T-helper 2 cell treated with Interferon-gamma antibody and Interleukin-4, amounts not matched to agents 5 μg/mL and 100 μg/mL, for 36 hours (primary cell): ENCODE results near the gene PGAP2.
"Not testable (repeated sequence)": the region's sequence is repeated elsewhere in the genome, so short reads cannot be mapped to it uniquely, and the experiment has no call there.

Experiments used
- DNase-seq: peaks from one replicate; pipeline ENCODE4 v3.0.0; 2021; ENCODE audit warnings: low spot score
- H3K27ac Mint-ChIP-seq: one replicate; pipeline ENCODE4 v1.8.0; 2021; ENCODE audit warnings: mild to moderate bottlenecking, mixed read lengths
- H3K27me3 Mint-ChIP-seq: one replicate; pipeline ENCODE4 v1.8.0; 2021; ENCODE audit warnings: low read depth, mixed read lengths
- H3K36me3 Mint-ChIP-seq: one replicate; pipeline ENCODE4 v1.8.0; 2021; ENCODE audit warnings: low read depth, mixed read lengths
- H3K4me1 Mint-ChIP-seq: one replicate; pipeline ENCODE4 v1.8.0; 2021; ENCODE audit warnings: low read depth, mixed read lengths
- H3K4me3 Mint-ChIP-seq: one replicate; pipeline ENCODE4 v1.8.0; 2022; ENCODE audit warnings: mild to moderate bottlenecking, moderate library complexity, mixed read lengths
- H3K9me3 Mint-ChIP-seq: one replicate; pipeline ENCODE4 v1.8.0; 2021; ENCODE audit warnings: mixed read lengths

Gene PGAP2

DNA sequence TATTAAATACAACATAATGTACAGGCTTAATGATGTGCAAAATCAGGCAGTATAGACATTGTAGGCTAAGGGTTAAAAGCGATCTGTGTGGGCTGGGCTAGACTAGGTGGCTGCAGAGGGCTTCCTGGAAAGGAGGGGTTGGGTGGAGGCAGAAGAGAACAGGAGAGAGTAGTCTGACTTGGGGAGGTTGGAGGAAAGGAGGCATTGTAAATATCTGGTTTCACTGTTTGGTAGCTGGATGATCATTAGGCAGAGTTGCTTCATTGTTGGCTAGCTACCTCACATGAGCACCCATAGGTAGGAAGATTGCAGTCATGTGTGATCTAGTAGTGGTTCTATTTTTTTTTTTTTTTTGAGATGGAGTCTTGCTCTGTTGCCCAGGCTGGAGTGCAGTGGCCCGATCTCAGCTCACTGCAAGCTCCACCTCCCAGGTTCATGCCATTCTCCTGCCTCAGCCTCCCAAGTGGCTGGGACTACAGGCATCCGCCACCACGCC lies 52.6 kb downstream of the PGAP2 start:
- H3K36me3 Mint-ChIP-seq = peaks cover 28% of the 10 kb centered on the region
- not testable (repeated sequence) for H3K9me3 Mint-ChIP-seq, H3K27me3 Mint-ChIP-seq
- H3K4me3 Mint-ChIP-seq = peak overlapping the region; percentile 83
- peaks cover 69% of the 10 kb centered on the region for H3K4me1 Mint-ChIP-seq
- H3K27ac Mint-ChIP-seq = peak overlapping the region; percentile 87
- peak; percentile 48 for DNase-seq

DNA sequence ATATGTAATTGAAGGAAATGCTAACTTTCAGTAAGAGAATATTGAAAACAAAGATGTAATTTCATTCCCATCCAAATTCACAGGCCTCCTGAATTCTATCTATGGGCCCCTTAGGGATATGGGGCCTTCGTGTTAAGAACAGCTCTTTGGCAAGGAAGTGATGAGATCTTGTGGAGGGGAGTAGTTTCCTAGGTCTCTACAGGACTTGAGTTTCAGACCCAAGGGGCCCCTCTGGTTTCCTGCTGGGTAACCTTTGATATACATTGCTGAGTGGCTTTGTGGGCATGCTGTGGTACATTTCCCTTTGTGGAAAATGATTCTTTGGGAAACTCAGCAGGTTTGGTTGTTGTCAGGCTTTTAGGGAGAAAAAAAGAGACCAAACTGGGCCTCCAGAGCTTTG lies 53.3 kb downstream of the PGAP2 start:
- Mint-ChIP-seq H3K36me3 (peaks cover 27% of the 10 kb centered on the region), H3K27me3 (no peaks in the 10 kb centered on the region), H3K4me3 (peak overlapping the region; percentile 83), H3K27ac (peak overlapping the region; percentile 80), H3K4me1 (peaks cover 74% of the 10 kb centered on the region), H3K9me3 (no peaks in the 10 kb centered on the region)
- DNase-seq = peak; percentile 36

DNA sequence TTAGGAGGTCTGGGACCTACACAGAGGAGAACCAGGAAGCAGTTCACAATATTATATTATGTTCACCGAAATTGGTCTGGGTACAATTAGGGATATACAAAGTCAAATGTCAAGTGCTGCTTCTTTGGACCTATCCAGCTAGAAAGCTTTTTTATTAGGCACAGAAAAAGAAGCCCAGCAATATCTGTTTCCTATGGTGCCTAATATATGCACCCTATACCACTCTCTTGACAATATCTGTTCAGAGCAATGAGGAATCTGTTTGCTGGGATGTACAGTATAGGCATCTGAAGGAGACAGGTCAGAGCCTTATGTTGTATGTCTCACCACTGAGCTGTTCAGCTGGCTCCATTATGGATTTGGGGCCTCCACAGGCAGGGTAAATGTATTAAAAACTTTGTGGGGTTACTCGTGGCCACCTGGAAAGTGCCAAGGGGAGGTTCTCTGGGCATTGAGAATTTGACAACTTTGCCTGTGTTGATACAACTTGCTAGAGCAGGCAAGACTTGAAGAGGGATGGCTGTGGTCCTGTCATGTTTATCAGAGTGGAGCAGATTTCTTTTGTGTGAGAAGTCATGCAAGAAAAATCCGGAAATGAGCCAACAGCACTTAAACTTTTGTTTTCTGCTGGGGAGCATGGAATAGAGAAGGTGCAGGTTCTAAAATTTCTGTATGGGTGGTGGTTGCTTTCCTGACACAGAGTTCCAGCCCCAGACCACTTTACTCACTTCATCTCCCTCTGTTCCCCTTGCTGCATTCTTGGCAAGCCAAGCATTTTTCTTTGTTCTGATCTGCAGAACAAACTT lies 57.2 kb downstream of the PGAP2 start:
- Mint-ChIP-seq H3K27me3 (no peaks in the 10 kb centered on the region), H3K36me3 (peaks cover 20% of the 10 kb centered on the region), H3K27ac (peak overlapping the region; percentile 47), H3K9me3 (no peaks in the 10 kb centered on the region), H3K4me3 (peak overlapping the region; percentile 28), H3K4me1 (peaks cover 70% of the 10 kb centered on the region)
- no peak for DNase-seq

DNA sequence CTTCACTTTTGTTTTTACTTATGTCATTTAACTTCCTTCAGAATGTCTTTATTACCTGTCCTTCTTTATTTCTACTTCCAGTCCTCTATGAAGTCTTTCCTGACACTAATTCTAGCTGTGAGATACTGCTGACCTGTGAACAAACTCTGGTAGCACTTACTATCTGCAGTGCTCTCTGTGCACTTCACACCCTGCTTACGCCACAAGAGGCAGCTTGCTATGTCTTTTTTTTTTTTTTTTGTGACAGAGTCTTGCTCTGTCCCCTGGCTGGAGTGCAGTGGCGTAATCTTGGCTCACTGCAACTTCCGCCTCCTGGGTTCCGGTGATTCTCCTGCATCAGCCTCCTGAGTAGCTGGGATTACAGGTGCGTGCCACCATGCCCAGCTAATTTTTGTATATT lies 57.8 kb downstream of the PGAP2 start:
- peak overlapping the region; percentile 47 for H3K27ac Mint-ChIP-seq
- peaks cover 69% of the 10 kb centered on the region for H3K4me1 Mint-ChIP-seq
- H3K4me3 Mint-ChIP-seq = peak overlapping the region; percentile 28
- DNase-seq = no peak
- peaks cover 19% of the 10 kb centered on the region for H3K36me3 Mint-ChIP-seq
- H3K27me3 Mint-ChIP-seq = no peaks in the 10 kb centered on the region
- H3K9me3 Mint-ChIP-seq = no peaks in the 10 kb centered on the region

DNA sequence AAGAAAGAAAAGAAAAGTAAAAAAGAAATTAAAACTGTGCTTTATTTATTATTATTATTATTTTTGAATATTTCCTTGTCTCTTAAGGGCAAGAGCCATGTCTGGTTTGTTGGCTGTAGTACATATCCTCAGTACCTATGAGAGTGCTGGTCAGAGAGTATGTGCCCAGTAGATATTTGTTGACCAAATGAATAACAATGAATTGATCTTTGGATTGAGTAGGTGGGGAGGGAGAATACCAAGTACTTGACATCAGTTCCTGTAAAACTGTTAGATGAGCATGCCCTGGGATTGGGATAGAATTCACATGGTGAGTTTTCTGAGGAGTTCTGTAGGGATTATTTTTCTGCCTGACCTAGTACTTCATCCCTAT lies 58.5 kb downstream of the PGAP2 start:
- no peak for DNase-seq
- Mint-ChIP-seq H3K4me1 (peaks cover 70% of the 10 kb centered on the region), H3K27ac (peak overlapping the region; percentile 47), H3K36me3 (peaks cover 21% of the 10 kb centered on the region), H3K27me3 (no peaks in the 10 kb centered on the region), H3K4me3 (peak overlapping the region; percentile 39), H3K9me3 (no peaks in the 10 kb centered on the region)

DNA sequence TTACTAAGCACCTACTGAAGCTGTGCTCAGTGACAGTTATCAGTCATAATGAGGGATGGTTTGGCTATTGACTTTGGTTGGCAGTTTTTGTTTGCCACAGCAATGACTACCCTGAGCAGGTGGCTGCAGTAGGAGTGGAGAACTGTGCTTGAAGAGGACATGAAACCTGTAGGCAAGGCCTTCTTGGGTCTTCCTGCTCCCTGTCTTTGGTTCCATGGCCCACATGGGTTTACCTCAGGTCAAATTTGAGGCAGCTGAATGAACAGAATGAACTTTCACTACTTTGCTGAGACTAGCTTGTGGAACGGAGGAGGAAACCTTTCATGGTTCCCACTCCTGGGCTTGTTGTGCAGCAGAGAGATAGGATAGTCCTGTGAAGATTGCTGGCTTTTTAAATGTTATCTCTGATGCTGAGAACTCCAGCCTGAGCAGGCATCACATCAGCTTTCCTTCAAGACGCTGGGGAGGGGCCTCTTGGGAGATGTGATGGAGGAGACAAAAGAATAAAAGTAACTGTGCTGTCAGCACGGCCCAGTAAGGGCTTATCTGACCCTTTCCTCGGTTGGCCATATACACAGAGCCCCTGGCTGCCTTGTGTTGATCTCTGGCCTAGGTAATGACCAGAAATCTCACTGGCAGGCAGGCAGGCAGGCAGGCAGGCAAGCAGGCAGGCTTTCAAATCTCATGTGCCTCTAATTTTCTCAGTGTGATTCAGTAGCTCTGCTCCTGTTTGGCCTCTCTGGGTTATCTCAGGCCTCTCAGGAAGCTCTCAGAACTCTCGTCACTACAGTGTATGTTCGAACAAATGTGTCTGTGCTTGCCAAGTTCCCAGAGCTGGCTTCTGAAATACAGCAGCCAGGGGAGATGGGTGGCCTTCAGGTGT lies 59.1 kb downstream of the PGAP2 start:
- Mint-ChIP-seq H3K4me1 (peaks cover 69% of the 10 kb centered on the region), H3K9me3 (no peaks in the 10 kb centered on the region), H3K36me3 (peaks cover 21% of the 10 kb centered on the region), H3K27ac (peak overlapping the region; percentile 47), H3K4me3 (peak overlapping the region; percentile 39), H3K27me3 (no peaks in the 10 kb centered on the region)
- DNase-seq = peak; percentile 40

DNA sequence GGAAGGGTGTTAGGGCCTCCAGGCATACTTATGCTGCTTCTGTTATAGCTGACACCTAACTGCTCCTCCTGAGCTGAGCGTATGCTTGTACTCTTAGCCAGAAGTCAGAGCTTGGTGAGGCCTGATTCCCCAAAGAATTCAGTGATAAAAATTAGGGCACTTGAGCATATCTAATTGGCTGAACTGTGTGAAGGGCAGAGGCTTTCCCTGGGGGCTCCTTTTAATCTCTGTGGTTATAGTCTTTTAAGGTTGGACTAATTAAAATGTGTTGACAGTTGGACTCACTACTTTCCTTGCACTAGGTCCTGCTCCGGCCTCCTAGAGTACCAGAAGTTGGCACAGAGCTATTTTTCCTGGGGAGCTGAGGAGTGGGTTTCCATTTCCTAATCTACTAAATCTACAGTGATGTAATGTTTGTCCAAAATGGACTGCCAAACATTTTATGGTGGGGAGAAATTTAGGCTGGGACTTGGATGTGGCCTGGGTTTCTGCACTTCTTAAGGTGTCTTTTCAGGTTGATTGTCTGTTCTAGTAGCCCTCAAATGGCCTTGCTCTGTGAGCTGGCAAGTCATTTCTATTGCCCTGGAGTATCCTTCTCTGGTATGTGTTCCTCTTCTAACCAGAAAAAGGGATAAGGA lies 65.5 kb downstream of the PGAP2 start:
- Mint-ChIP-seq H3K4me3 (no peak overlapping the region), H3K4me1 (peaks cover 48% of the 10 kb centered on the region), H3K36me3 (peaks cover 14% of the 10 kb centered on the region), H3K27me3 (no peaks in the 10 kb centered on the region), H3K27ac (no peak overlapping the region), H3K9me3 (no peaks in the 10 kb centered on the region)
- no peak for DNase-seq
